H1 (cell line): Measurements from ENCODE around the gene PNPLA1. TPM values are rescaled to one million over a fixed set of nuclear protein-coding genes. Genes with fewer than 3 reads are reported as not detected.
A peak's percentile ranks its signal among the peaks of the same experiment; 100 is the strongest.

Source experiments
- CTCF ChIA-PET: fragments of 300-600 bp; sonication (Branson Sonifier 250); formaldehyde crosslinking; loops from one replicate; lab custom pipeline; 2021; ENCODE audit not compliant: partially characterized antibody; lab: Charles Lee
- POLR2A ChIA-PET: fragments of 300-600 bp; sonication (Branson Sonifier 250); formaldehyde crosslinking; loops from one replicate; lab custom pipeline; 2021; ENCODE audit warnings: inconsistent platforms; ENCODE audit not compliant: partially characterized antibody; lab: Charles Lee
- DNase-seq, 2 experiments: peaks; one replicate each; pipeline versions ENCODE4 v3.0.0 to v3.0.0-alpha.2; 2010 to 2022; ENCODE audit warnings: low spot score in 2 of 2, low read depth in 1 of 2, mixed read lengths in 1 of 2
- FAIRE-seq: peaks from 2 replicates; lab custom pipeline; 2011; peaks lifted over from hg19 to GRCh38; lab: Jason Lieb, UNC
- H2AFZ ChIP-seq: 2 replicates; pipeline ENCODE4 v1.8.1; 2012; ENCODE audit warnings: low read length, inconsistent platforms
- H2AK5ac ChIP-seq: 2 replicates; pipeline ENCODE4 v1.6.1; 2013; ENCODE audit warnings: low read depth, low read length
- H2BK120ac ChIP-seq: replicated peaks from 2 replicates; pipeline ENCODE3; 2013; ENCODE audit warnings: low read depth, low read length, inconsistent platforms
- H2BK12ac ChIP-seq: 2 replicates; pipeline ENCODE4 v1.6.1; 2013; ENCODE audit warnings: low read depth, low read length
- H2BK15ac ChIP-seq: 2 replicates; pipeline ENCODE4 v1.6.1; 2013; ENCODE audit warnings: low read length
- H2BK20ac ChIP-seq: 2 replicates; pipeline ENCODE4 v1.6.1; 2013; ENCODE audit warnings: low read length
- H2BK5ac ChIP-seq: 2 replicates; pipeline ENCODE4 v1.6.1; 2013; ENCODE audit warnings: low read depth, low read length
- H3K14ac ChIP-seq: 2 replicates; pipeline ENCODE4 v1.6.1; 2013; ENCODE audit warnings: inconsistent platforms; ENCODE audit not compliant: insufficient read length
- H3K18ac ChIP-seq: 2 replicates; pipeline ENCODE4 v1.6.1; 2013; ENCODE audit warnings: low read length; ENCODE audit errors: extremely low read depth
- H3K23ac ChIP-seq: 2 replicates; pipeline ENCODE4 v1.6.1; 2013; ENCODE audit warnings: inconsistent platforms; ENCODE audit not compliant: insufficient read length
- H3K23me2 ChIP-seq: 2 replicates; pipeline ENCODE4 v1.6.1; 2013; ENCODE audit warnings: low read depth, low read length
- H3K27ac ChIP-seq: 2 replicates; pipeline ENCODE4 v1.6.1; 2011; ENCODE audit warnings: low read depth, low read length, inconsistent platforms
- H3K27me3 ChIP-seq, 4 experiments: replicated peaks in 1 of 4; 1 replicate in 1 of 4; 2 replicates in 3 of 4; pipeline versions ENCODE4 v1.6.1 to v1.8.1; 2011 to 2013; ENCODE audit warnings: low read length in 3 of 4, mild to moderate bottlenecking in 3 of 4, inconsistent platforms in 2 of 4, mixed read lengths in 2 of 4, moderate library complexity in 1 of 4; ENCODE audit not compliant: control insufficient read depth in 3 of 4, insufficient read depth in 3 of 4; ENCODE audit errors: extremely low read depth in 1 of 4
- H3K36me3 ChIP-seq, 4 experiments: 2 replicates each; pipeline versions ENCODE4 v1.6.1 to v1.8.1; 2011 to 2013; ENCODE audit warnings: mild to moderate bottlenecking in 4 of 4, low read length in 3 of 4, moderate library complexity in 2 of 4, control low read depth in 1 of 4, inconsistent platforms in 1 of 4; ENCODE audit not compliant: insufficient read depth in 4 of 4, control insufficient read depth in 2 of 4
- H3K4ac ChIP-seq: replicated peaks from 2 replicates; pipeline ENCODE3; 2013; ENCODE audit warnings: low read length, low read depth, mixed read lengths, inconsistent platforms; ENCODE audit not compliant: insufficient read length
- H3K4me1 ChIP-seq, 4 experiments: replicated peaks in 1 of 4; 1 replicate in 1 of 4; 2 replicates in 3 of 4; pipeline versions ENCODE4 v1.6.1 to v1.8.1; 2011 to 2013; ENCODE audit warnings: low read length in 3 of 4, inconsistent platforms in 2 of 4, mixed read lengths in 1 of 4; ENCODE audit not compliant: insufficient read depth in 4 of 4, control insufficient read depth in 3 of 4
- H3K4me2 ChIP-seq, 2 experiments: 2 replicates each; pipeline versions ENCODE4 v1.6.1 to v1.8.1; 2011 to 2013; ENCODE audit warnings: low read depth in 2 of 2, low read length in 2 of 2, control low read depth in 1 of 2, inconsistent platforms in 1 of 2, mild to moderate bottlenecking in 1 of 2; ENCODE audit not compliant: insufficient read depth in 1 of 2
- H3K4me3 ChIP-seq, 4 experiments: fragments of 200-600, 300-600 bp in 1 of 4; sonication (generic), shearing (Covaris generic), sonication (Bioruptor Twin) in 1 of 4; 2 replicates each; pipeline versions ENCODE4 v1.5.1 to v1.8.1; 2011 to 2016; ENCODE audit warnings: low read length in 4 of 4, low read depth in 3 of 4, control low read depth in 2 of 4, inconsistent platforms in 2 of 4, mild to moderate bottlenecking in 2 of 4, mixed read lengths in 1 of 4, moderate library complexity in 1 of 4; ENCODE audit not compliant: insufficient read depth in 2 of 4; ENCODE audit errors: extremely low read depth in 1 of 4
- H3K56ac ChIP-seq: replicated peaks from 2 replicates; pipeline ENCODE3; 2013; ENCODE audit warnings: low read depth, mild to moderate bottlenecking, mixed read lengths, low read length, inconsistent platforms; ENCODE audit not compliant: insufficient read length
- H3K79me1 ChIP-seq: 2 replicates; pipeline ENCODE4 v1.6.1; 2013; ENCODE audit warnings: low read depth, low read length, control low read depth
- H3K79me2 ChIP-seq, 2 experiments: 2 replicates each; pipeline versions ENCODE4 v1.6.1 to v1.8.1; 2012 to 2013; ENCODE audit warnings: low read length in 2 of 2, mild to moderate bottlenecking in 2 of 2, inconsistent platforms in 1 of 2; ENCODE audit not compliant: insufficient read depth in 2 of 2, control insufficient read depth in 1 of 2
- H3K9ac ChIP-seq, 4 experiments: replicated peaks in 1 of 4; 1 replicate in 1 of 4; 2 replicates in 3 of 4; pipeline versions ENCODE4 v1.6.1 to v1.8.1; 2011 to 2013; ENCODE audit warnings: low read depth in 3 of 4, low read length in 3 of 4, control low read depth in 2 of 4, mild to moderate bottlenecking in 2 of 4, moderate library complexity in 2 of 4, inconsistent platforms in 1 of 4; ENCODE audit errors: extremely low read depth in 1 of 4
- H3K9me3 ChIP-seq, 2 experiments: 2 replicates each; pipeline versions ENCODE4 v1.6.1 to v1.8.1; 2012 to 2013; ENCODE audit warnings: mild to moderate bottlenecking in 2 of 2, moderate library complexity in 2 of 2, control low read depth in 1 of 2, inconsistent platforms in 1 of 2, low read depth in 1 of 2, low read length in 1 of 2, mixed read lengths in 1 of 2; ENCODE audit not compliant: insufficient read depth in 2 of 2
- H4K20me1 ChIP-seq, 2 experiments: replicated peaks in 1 of 2; 2 replicates each; pipeline versions ENCODE3 to v1.8.1; 2011 to 2013; ENCODE audit warnings: inconsistent platforms in 2 of 2, low read length in 2 of 2, mild to moderate bottlenecking in 1 of 2; ENCODE audit not compliant: insufficient read depth in 2 of 2, control insufficient read depth in 1 of 2
- H4K5ac ChIP-seq: 2 replicates; pipeline ENCODE4 v1.6.1; 2013; ENCODE audit warnings: low read length, low read depth, mixed read lengths, inconsistent platforms; ENCODE audit not compliant: insufficient read length
- H4K8ac ChIP-seq: 2 replicates; pipeline ENCODE4 v1.8.0; 2013; ENCODE audit warnings: mild to moderate bottlenecking, moderate library complexity, low read length, inconsistent platforms; ENCODE audit not compliant: insufficient read depth; ENCODE audit errors: extremely low read depth
- H4K91ac ChIP-seq: replicated peaks from 2 replicates; pipeline ENCODE3; 2013; ENCODE audit warnings: low read length, mixed read lengths, inconsistent platforms; ENCODE audit not compliant: insufficient read length
- ATF2 ChIP-seq: IDR thresholded peaks from 2 replicates; pipeline ENCODE4 v1.6.1; 2012; ENCODE audit warnings: low read length, inconsistent platforms
- CBX5 ChIP-seq: fragments of 300-800, 300-1000 bp; sonication (generic); IDR thresholded peaks from 2 replicates; pipeline ENCODE4 v1.7.1; 2016; ENCODE audit warnings: antibody characterized with exemption, low read length, low read depth
- EZH2 ChIP-seq: fragments of 200-600 bp; sonication (generic); IDR thresholded peaks from 2 replicates; pipeline ENCODE4 v1.7.1; 2012; ENCODE audit warnings: low read depth, mild to moderate bottlenecking, moderate library complexity, low read length, inconsistent platforms; ENCODE audit not compliant: severe bottlenecking
- KDM5A ChIP-seq: fragments of 200-600 bp; IDR thresholded peaks from 2 replicates; pipeline ENCODE4 v1.7.1; 2012; ENCODE audit warnings: mild to moderate bottlenecking, low read length, inconsistent platforms, mixed read lengths
- MAFK ChIP-seq: IDR thresholded peaks from 2 replicates; pipeline ENCODE4 v1.6.1; 2012; ENCODE audit warnings: low read depth, mild to moderate bottlenecking, improper control_type of control experiment, low read length
- RAD21 ChIP-seq, 2 experiments: IDR thresholded peaks in 1 of 2; conservative IDR thresholded peaks in 1 of 2; 2 replicates each; pipeline ENCODE4 v1.6.1; 2011; ENCODE audit warnings: low read depth in 2 of 2, low read length in 2 of 2, improper control_type of control experiment in 1 of 2, inconsistent platforms in 1 of 2, mild to moderate bottlenecking in 1 of 2, moderate library complexity in 1 of 2
- SP4 ChIP-seq: IDR thresholded peaks from 2 replicates; pipeline ENCODE4 v1.6.1; 2012; ENCODE audit warnings: low read length, inconsistent platforms
- TAF1 ChIP-seq: IDR thresholded peaks from 2 replicates; pipeline ENCODE4 v1.6.1; 2011; ENCODE audit warnings: mild to moderate bottlenecking, low read depth, low read length
- TCF12 ChIP-seq: IDR thresholded peaks from 2 replicates; pipeline ENCODE4 v1.6.1; 2011; ENCODE audit warnings: low read depth, mild to moderate bottlenecking, low read length
- TEAD4 ChIP-seq: IDR thresholded peaks from 2 replicates; pipeline ENCODE4 v1.6.1; 2012; ENCODE audit warnings: low read depth, low read length, inconsistent platforms, mixed read lengths
- WGBS, 2 experiments: shearing (Covaris generic) in 1 of 2; methylation state at CpG; one replicate each; pipeline versions ENCODE4 v1.1.6 to v1.1.7; 2013 to 2015; ENCODE audit warnings: low lambda C conversion rate in 2 of 2, mixed read lengths in 2 of 2, inconsistent platforms in 1 of 2, low coverage in 1 of 2, missing lambda C conversion rate in 1 of 2; ENCODE audit not compliant: insufficient replicate concordance in 2 of 2, insufficient coverage in 1 of 2, insufficient read length in 1 of 2; ENCODE audit errors: extremely low coverage in 1 of 2, missing lambda C conversion rate in 1 of 2; 5-methylcytosine and 5-hydroxymethylcytosine counted together
- polyA plus RNA-seq, 7 experiments: library from polyadenylated mRNA; depleted of rRNA in 3 of 7; stranded (reverse) in 5 of 7; unstranded in 2 of 7; fragments of >200 nt in 5 of 7; fragments of 200-250 nt in 2 of 7; gene quantifications; 1 replicate in 5 of 7; 2 replicates in 1 of 7; 4 replicates in 1 of 7; pipeline versions ENCODE4 v1.2.1 to v1.2.3, GENCODE V29; 2011 to 2013; ENCODE audit warnings: missing spikeins in 2 of 7, mixed read lengths in 2 of 7
- total RNA-seq: library from RNA; stranded (reverse); fragmentation: NEBNext Ultra II Directional; extraction: Animal tissue kit (Norgen Biotek cat#: 25700); gene quantifications from 2 replicates; pipeline ENCODE4 v1.2.1, GENCODE V29; 2021

Gene PNPLA1
- total and polyA plus RNA-seq, 2 of the 8 experiments (the other 6 are each of a cell fraction or from before 2014, with no cell fraction given): not detected

- FAIRE-seq (peak; percentile 72), DNase-seq (peak in 1 of 2 experiments; percentile 63)
- ChIA-PET CTCF (interaction anchor here (0.8 to 2.4 kb wide), 13 partner anchors 9 to 116 kb away, joined by 3 to 13 read pairs (median 4); no protein-coding TSS in a partner anchor), POLR2A (interaction anchor here (1.0 to 1.8 kb wide), 4 partner anchors 21 to 53 kb away, joined by 3 to 6 read pairs (median 5); no protein-coding TSS in a partner anchor)
- H2BK5ac ChIP-seq: peak overlapping the region; percentile 36; the same call in 1 of the 2 replicates
- no peak overlapping the region for H3K4me2 ChIP-seq
- peak overlapping the region; percentile 65 for H2BK12ac ChIP-seq
- peak overlapping the region; percentile 50; the same call in 1 of the 2 replicates for H2BK15ac ChIP-seq
- H2AFZ ChIP-seq: peak overlapping the region; percentile 77
- H4K91ac ChIP-seq: peak overlapping the region; percentile 91
- peak overlapping the region; percentile 9 for H3K4ac ChIP-seq
- H2BK120ac ChIP-seq: peak overlapping the region; percentile 36
- H4K8ac ChIP-seq: no peak overlapping the region
- peak overlapping the region; percentile 88; the same call in 1 of the 2 replicates for H3K18ac ChIP-seq
- no peak overlapping the region for H3K56ac ChIP-seq
- peak overlapping the region; percentile 96; the same call in 1 of the 2 replicates for H2AK5ac ChIP-seq
- no peak overlapping the region for H3K9ac ChIP-seq
- no peaks in the 10 kb centered on the region for H3K36me3 ChIP-seq
- H4K20me1 ChIP-seq: no peaks in the 10 kb centered on the region
- no peak overlapping the region for H3K27ac ChIP-seq
- no peak overlapping the region for H3K14ac ChIP-seq
- H3K79me1 ChIP-seq: no peaks in the 10 kb centered on the region
- H3K27me3 ChIP-seq: no peaks in the 10 kb centered on the region; a peak in 1 of 7 replicates
- H3K23ac ChIP-seq: no peak overlapping the region
- H3K23me2 ChIP-seq: peaks cover 2% of the 10 kb centered on the region
- peaks cover 6 to 16% (median 12%) of the 10 kb centered on the region in 4 experiments for H3K4me1 ChIP-seq
- no peak overlapping the region for H3K4me3 ChIP-seq
- no peaks in the 10 kb centered on the region for H3K9me3 ChIP-seq
- peak overlapping the region; percentile 80 for H2BK20ac ChIP-seq
- no peaks in the 10 kb centered on the region for H3K79me2 ChIP-seq
- H4K5ac ChIP-seq: no peak overlapping the region
- 83% methylated on average over 8 of the region's 8 CpGs; no CpG with 5 or more reads in 1 of the 2 experiments for WGBS, 2 experiments
- TF ChIP-seq KDM5A (no peak), TEAD4 (no peak), MAFK (no peak), TAF1 (peak; percentile 35; the same call in 1 of the 2 replicates), EZH2 (no peak), SP4 (no peak), RAD21 (IDR thresholded peaks at IDR 0.05 in 1 of 2, conservative IDR thresholded peaks at IDR 0.05 in 1 of 2; ENCODE audit: low read depth in 2 of 2, low read length in 2 of 2) (no peak), CBX5 (no peak), ATF2 (no peak), TCF12 (no peak)
These were observed 25.1 kb upstream of the PNPLA1 start for GRCh38 chr6:36244641-36245280.
